Adipocyte (in vitro differentiated cells): ENCODE results near the gene LCN10.

Experiments
- DNase-seq: peaks from one replicate; pipeline ENCODE4 v3.0.0-alpha.2; 2015; ENCODE audit warnings: low read depth
- H3K27me3 ChIP-seq: replicated peaks from 2 replicates; pipeline ENCODE4 v1.7.0; 2013; ENCODE audit warnings: mild to moderate bottlenecking, low read length, moderate library complexity; ENCODE audit not compliant: control insufficient read depth, insufficient read depth
- H3K36me3 ChIP-seq: 2 replicates; pipeline ENCODE4 v1.7.0; 2013; ENCODE audit warnings: low read length, mild to moderate bottlenecking, moderate library complexity; ENCODE audit not compliant: control insufficient read depth, insufficient read depth, severe bottlenecking
- H3K4me1 ChIP-seq: 2 replicates; pipeline ENCODE4 v1.7.0; 2013; ENCODE audit warnings: mild to moderate bottlenecking, low read length, moderate library complexity; ENCODE audit not compliant: control insufficient read depth, insufficient read depth
- H3K4me3 ChIP-seq: 2 replicates; pipeline ENCODE4 v1.7.0; 2013; ENCODE audit warnings: mild to moderate bottlenecking, low read length, moderate library complexity
- H3K9ac ChIP-seq: 2 replicates; pipeline ENCODE4 v1.7.0; 2013; ENCODE audit warnings: mild to moderate bottlenecking, low read length, moderate library complexity
- H3K9me3 ChIP-seq: 2 replicates; pipeline ENCODE4 v1.7.0; 2013; ENCODE audit warnings: mild to moderate bottlenecking, low read length, moderate library complexity; ENCODE audit not compliant: control insufficient read depth

LCN10 gene

GRCh38 chr9:136784997-136785361, 42.2 kb upstream of the LCN10 start:
- no peaks in the 10 kb centered on the region for H3K36me3 ChIP-seq
- no peaks in the 10 kb centered on the region for H3K9me3 ChIP-seq
- no peak overlapping the region for H3K4me3 ChIP-seq
- no peaks in the 10 kb centered on the region for H3K4me1 ChIP-seq
- peaks cover 24% of the 10 kb centered on the region for H3K27me3 ChIP-seq
- no peak for DNase-seq
- H3K9ac ChIP-seq = no peak overlapping the region

DNA sequence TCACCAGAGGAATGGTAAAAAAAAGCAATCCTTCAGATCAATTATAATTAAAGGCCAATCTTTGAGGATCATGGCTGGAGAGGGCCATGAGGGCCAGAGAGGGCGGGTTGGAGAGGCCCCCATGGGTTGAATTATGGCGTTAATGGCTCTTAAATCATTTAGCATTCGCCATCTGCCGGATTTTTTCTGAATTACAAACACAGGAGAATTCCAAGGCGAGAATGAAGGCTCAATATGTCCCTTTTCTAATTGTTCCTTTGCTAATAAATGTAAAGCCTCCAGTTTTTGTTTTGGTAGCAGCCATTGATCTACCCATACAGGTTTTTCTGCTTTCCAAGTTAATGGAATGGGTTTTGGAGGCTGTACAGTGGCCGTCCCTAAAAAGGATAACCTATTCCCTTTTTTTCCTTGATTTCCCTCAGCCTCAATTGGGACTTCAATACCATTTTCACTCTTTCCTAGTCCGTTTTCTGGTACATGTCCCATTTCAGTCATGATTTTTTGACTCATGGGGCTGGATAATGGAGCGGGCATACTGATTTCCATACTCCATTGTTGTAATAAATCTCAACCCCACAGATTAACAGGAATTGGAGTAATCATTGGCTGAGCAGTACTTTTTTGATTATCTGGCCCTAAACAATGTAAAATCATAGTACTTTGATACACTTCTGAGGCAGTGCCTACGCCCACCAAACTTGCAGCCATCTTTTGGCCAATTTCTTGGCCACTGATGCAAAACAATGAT, 41.7 kb upstream of the LCN10 start:
- H3K9ac ChIP-seq = no peak overlapping the region
- no peak overlapping the region for H3K4me3 ChIP-seq
- DNase-seq = peak; percentile 76
- no peaks in the 10 kb centered on the region for H3K4me1 ChIP-seq
- H3K9me3 ChIP-seq = no peaks in the 10 kb centered on the region
- H3K27me3 ChIP-seq = peaks cover 28% of the 10 kb centered on the region
- no peaks in the 10 kb centered on the region for H3K36me3 ChIP-seq

GRCh38 chr9:136782452-136782851, 39.7 kb upstream of the LCN10 start:
- Histone ChIP-seq H3K9me3 (no peaks in the 10 kb centered on the region), H3K9ac (no peak overlapping the region), H3K4me3 (no peak overlapping the region), H3K36me3 (no peaks in the 10 kb centered on the region), H3K27me3 (peaks cover 47% of the 10 kb centered on the region), H3K4me1 (no peaks in the 10 kb centered on the region)
- DNase-seq = no peak

- Histone ChIP-seq H3K9me3 (no peaks in the 10 kb centered on the region), H3K4me3 (no peak overlapping the region), H3K9ac (no peak overlapping the region), H3K27me3 (peaks cover 46% of the 10 kb centered on the region), H3K36me3 (no peaks in the 10 kb centered on the region), H3K4me1 (no peaks in the 10 kb centered on the region)
- no peak for DNase-seq
These were observed 37.1 kb upstream of the LCN10 start for GRCh38 chr9:136779808-136780207.

- H3K4me1 ChIP-seq = no peaks in the 10 kb centered on the region
- no peak overlapping the region for H3K9ac ChIP-seq
- peaks cover 48% of the 10 kb centered on the region for H3K27me3 ChIP-seq
- H3K9me3 ChIP-seq = peaks cover 9% of the 10 kb centered on the region
- DNase-seq = no peak
- no peak overlapping the region for H3K4me3 ChIP-seq
- no peaks in the 10 kb centered on the region for H3K36me3 ChIP-seq
These were observed 34.6 kb upstream of the LCN10 start for GRCh38 chr9:136777359-136777758.

- DNase-seq = no peak
- no peak overlapping the region for H3K4me3 ChIP-seq
- H3K27me3 ChIP-seq = peaks cover 49% of the 10 kb centered on the region
- H3K36me3 ChIP-seq = no peaks in the 10 kb centered on the region
- H3K9ac ChIP-seq = no peak overlapping the region
- H3K4me1 ChIP-seq = no peaks in the 10 kb centered on the region
- peaks cover 9% of the 10 kb centered on the region for H3K9me3 ChIP-seq
These were observed 34.2 kb upstream of the LCN10 start for GRCh38 chr9:136776947-136777346.

- no peak for DNase-seq
- peaks cover 9% of the 10 kb centered on the region for H3K9me3 ChIP-seq
- no peaks in the 10 kb centered on the region for H3K36me3 ChIP-seq
These were observed 32.5 kb upstream of the LCN10 start for GRCh38 chr9:136775191-136775590.

GRCh38 chr9:136774416-136775045, 31.8 kb upstream of the LCN10 start:
- H3K9me3 ChIP-seq = peaks cover 9% of the 10 kb centered on the region
- no peak for DNase-seq
- no peak overlapping the region for H3K4me3 ChIP-seq
- no peaks in the 10 kb centered on the region for H3K36me3 ChIP-seq
- peaks cover 36% of the 10 kb centered on the region for H3K27me3 ChIP-seq
- no peaks in the 10 kb centered on the region for H3K4me1 ChIP-seq
- no peak overlapping the region for H3K9ac ChIP-seq

More at GRCh38 chr9:136775191-136775590, 32.5 kb upstream of the LCN10 start:
- no peak overlapping the region for H3K4me3 ChIP-seq
- no peaks in the 10 kb centered on the region for H3K4me1 ChIP-seq
- H3K9ac ChIP-seq = no peak overlapping the region
- peaks cover 42% of the 10 kb centered on the region for H3K27me3 ChIP-seq

DNA sequence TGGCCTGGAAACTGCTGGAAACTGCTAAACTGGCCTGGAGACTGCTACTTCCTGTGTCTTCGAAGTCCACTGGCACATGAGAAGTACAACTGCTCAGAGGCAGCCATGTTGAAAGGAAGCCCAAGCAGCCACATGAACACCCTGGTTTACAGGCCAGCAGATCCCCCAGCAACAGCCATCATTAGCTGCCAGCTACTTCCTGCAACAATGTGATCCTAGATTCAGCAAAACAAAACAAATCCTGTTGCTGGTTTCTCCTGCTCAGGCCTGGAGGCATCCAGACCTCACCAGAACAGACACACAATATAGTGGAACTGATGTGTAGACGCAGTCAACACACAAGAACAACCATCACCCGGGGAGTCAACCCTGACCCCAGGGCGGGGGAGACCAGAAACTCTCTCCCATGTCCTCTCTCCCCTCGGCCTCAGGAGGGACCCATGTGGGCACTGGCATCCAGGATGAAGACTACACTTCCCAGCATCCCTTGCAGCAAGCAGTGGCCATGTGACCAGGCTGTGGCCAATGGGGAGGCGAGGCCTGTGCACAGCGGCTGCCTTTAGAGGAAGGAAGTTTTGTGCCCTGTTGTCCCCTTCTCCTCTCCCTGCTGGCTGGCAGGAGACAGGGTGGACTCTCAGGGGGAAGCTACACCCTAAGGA, 30.8 kb upstream of the LCN10 start:
- Histone ChIP-seq H3K9ac (no peak overlapping the region), H3K4me1 (no peaks in the 10 kb centered on the region), H3K9me3 (peaks cover 9% of the 10 kb centered on the region), H3K27me3 (peaks cover 27% of the 10 kb centered on the region), H3K4me3 (no peak overlapping the region), H3K36me3 (no peaks in the 10 kb centered on the region)
- DNase-seq = no peak

DNA sequence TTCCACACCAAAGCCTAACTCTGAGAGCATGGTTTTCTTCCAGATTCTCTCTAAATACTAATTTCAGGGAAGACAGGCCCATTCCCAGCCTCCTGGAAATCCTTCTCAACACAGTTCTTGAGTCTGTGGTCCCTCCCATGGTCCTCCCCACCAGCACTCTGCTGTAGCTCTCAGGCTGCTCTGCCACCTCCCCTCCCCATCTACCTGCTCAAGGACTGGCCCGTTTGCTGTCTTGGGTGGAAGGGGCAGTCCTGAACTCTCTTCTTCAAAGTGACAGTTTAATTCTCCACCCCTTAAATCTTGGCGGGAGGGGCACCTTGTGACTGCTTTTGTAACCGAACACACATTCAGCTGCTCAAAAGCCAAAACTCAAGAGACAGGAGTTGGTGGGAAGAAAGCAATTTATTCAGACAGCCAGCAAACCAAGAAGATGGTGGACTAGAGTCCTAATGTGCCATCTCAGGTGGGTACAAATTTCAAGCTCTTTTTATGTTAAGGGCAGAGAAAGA, 29.2 kb upstream of the LCN10 start:
- Histone ChIP-seq H3K4me3 (no peak overlapping the region), H3K36me3 (no peaks in the 10 kb centered on the region), H3K4me1 (no peaks in the 10 kb centered on the region), H3K9me3 (peaks cover 9% of the 10 kb centered on the region), H3K27me3 (peaks cover 22% of the 10 kb centered on the region), H3K9ac (no peak overlapping the region)
- DNase-seq = no peak

DNA sequence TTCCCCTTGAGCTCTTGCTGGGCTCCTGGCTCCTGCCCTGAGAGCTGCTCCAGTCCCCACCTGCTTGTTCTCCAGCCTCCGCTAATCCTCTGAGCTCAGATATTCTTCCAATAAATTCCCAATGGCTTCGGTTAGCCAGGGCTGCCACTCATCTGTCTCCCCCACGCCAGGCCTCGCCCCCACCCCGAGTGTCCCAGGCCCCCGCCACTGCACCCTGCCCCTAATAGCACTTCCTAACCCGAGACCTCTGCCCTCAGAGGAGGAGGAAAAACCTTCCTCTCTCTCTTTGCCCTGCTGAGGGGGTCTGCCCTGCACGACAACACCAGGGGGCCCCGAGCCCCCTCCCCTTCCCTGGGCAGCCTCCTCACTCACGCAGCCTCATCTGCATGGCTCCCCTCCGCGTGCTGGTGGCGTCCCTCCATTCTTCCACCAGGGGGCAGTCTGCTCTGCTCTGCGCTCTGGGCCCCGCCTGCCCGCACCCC, 27.0 kb upstream of the LCN10 start:
- Histone ChIP-seq H3K4me1 (no peaks in the 10 kb centered on the region), H3K9ac (no peak overlapping the region), H3K27me3 (peaks cover 23% of the 10 kb centered on the region), H3K4me3 (no peak overlapping the region), H3K9me3 (peaks cover 9% of the 10 kb centered on the region), H3K36me3 (no peaks in the 10 kb centered on the region)
- peak; percentile 48 for DNase-seq
